Keratinocyte (primary cell): ENCODE measurements around the gene FAM120B. TPM values are rescaled to one million over a fixed set of nuclear protein-coding genes. Genes with fewer than 3 reads are reported as not detected.

Experiments used
- DNase-seq: peaks from one replicate; pipeline ENCODE4 v3.0.0-alpha.2; 2011; ENCODE audit warnings: low read depth, missing footprints, low spot score
- FAIRE-seq: peaks from 2 replicates; lab custom pipeline; 2011; peaks lifted over from hg19 to GRCh38; lab: Jason Lieb, UNC
- H2AFZ ChIP-seq: 2 replicates; pipeline ENCODE4 v1.6.0; 2012; ENCODE audit warnings: low read length, control low read depth, inconsistent platforms; ENCODE audit not compliant: control insufficient read depth
- H3K27ac ChIP-seq: 2 replicates; pipeline ENCODE4 v1.5.1; 2011; ENCODE audit warnings: low read length; ENCODE audit not compliant: control insufficient read depth, insufficient read depth
- H3K27me3 ChIP-seq: 3 replicates; pipeline ENCODE4 v1.6.0; 2011; ENCODE audit warnings: low read length; ENCODE audit not compliant: control insufficient read depth, insufficient read depth; ENCODE audit errors: extremely low read depth
- H3K36me3 ChIP-seq, 2 experiments: 2 replicates in 1 of 2; 3 replicates in 1 of 2; pipeline ENCODE4 v1.5.1; 2011; ENCODE audit warnings: low read length in 2 of 2, mild to moderate bottlenecking in 1 of 2; ENCODE audit not compliant: control insufficient read depth in 2 of 2, insufficient read depth in 2 of 2; ENCODE audit errors: extremely low read depth in 1 of 2
- H3K4me1 ChIP-seq: 3 replicates; pipeline ENCODE4 v1.5.1; 2011; ENCODE audit warnings: low read length; ENCODE audit not compliant: control insufficient read depth, insufficient read depth; ENCODE audit errors: extremely low read depth
- H3K4me2 ChIP-seq: 3 replicates; pipeline ENCODE4 v1.6.0; 2011; ENCODE audit warnings: low read depth, low read length; ENCODE audit not compliant: control insufficient read depth, insufficient read depth; ENCODE audit errors: extremely low read depth
- H3K4me3 ChIP-seq, 3 experiments: fragments of 200-600 bp in 1 of 3; sonication (generic) in 1 of 3; 2 replicates in 2 of 3; 3 replicates in 1 of 3; pipeline ENCODE4 v1.5.1; 2011 to 2016; ENCODE audit warnings: low read length in 3 of 3, mild to moderate bottlenecking in 3 of 3, control low read depth in 2 of 3, inconsistent platforms in 1 of 3, low read depth in 1 of 3, mixed read lengths in 1 of 3, mixed run types in 1 of 3, moderate library complexity in 1 of 3; ENCODE audit not compliant: control insufficient read depth in 2 of 3, insufficient read depth in 2 of 3; ENCODE audit errors: extremely low read depth in 1 of 3
- H3K79me2 ChIP-seq: 2 replicates; pipeline ENCODE4 v1.6.0; 2012; ENCODE audit warnings: low read length; ENCODE audit not compliant: control insufficient read depth, insufficient read depth
- H3K9ac ChIP-seq: 3 replicates; pipeline ENCODE4 v1.6.0; 2011; ENCODE audit warnings: low read length; ENCODE audit not compliant: control insufficient read depth, insufficient read depth; ENCODE audit errors: extremely low read depth
- H3K9me1 ChIP-seq: 3 replicates; pipeline ENCODE4 v1.6.0; 2011; ENCODE audit warnings: low read length; ENCODE audit not compliant: control insufficient read depth, insufficient read depth; ENCODE audit errors: extremely low read depth
- H3K9me3 ChIP-seq: 2 replicates; pipeline ENCODE4 v1.5.1; 2012; ENCODE audit warnings: low read depth, low read length; ENCODE audit not compliant: control insufficient read depth
- H4K20me1 ChIP-seq: 3 replicates; pipeline ENCODE4 v1.6.0; 2011; ENCODE audit warnings: low read length; ENCODE audit not compliant: control insufficient read depth, insufficient read depth; ENCODE audit errors: extremely low read depth
- EZH2 ChIP-seq: IDR thresholded peaks from one replicate; pipeline ENCODE4 v1.6.1; 2012; ENCODE audit warnings: inconsistent platforms, mild to moderate bottlenecking, low read length, moderate library complexity
- dilution Hi-C: fragments of 300-500 bp; cut with MboI; formaldehyde crosslinking; loops from one replicate; pipeline ENCODE4 v1.7.0; 2020; ENCODE audit warnings: low sequenced_read_pairs; ENCODE audit not compliant: extremely low pct_ligation_motif_present
- polyA plus RNA-seq, 5 experiments: library from polyadenylated mRNA; depleted of rRNA in 3 of 5; stranded (reverse) in 3 of 5; stranded (forward) in 1 of 5; unstranded in 1 of 5; fragments of >200 nt; gene quantifications; 1 replicate in 1 of 5; 2 replicates in 3 of 5; 3 replicates in 1 of 5; pipeline versions ENCODE4 v1.2.1 to v1.2.3, GENCODE V29; 2011 to 2012; ENCODE audit warnings: missing spikeins in 2 of 5, low read depth in 1 of 5, low replicate concordance in 1 of 5
- TF ChIP-seq, protein P1 (sequence below), 3 experiments: IDR thresholded peaks in 1 of 3; conservative IDR thresholded peaks in 1 of 3; optimal IDR thresholded peaks in 1 of 3; 2 replicates in 2 of 3; 3 replicates in 1 of 3; pipeline versions ENCODE3 to v1.5.1; 2011; ENCODE audit warnings: low read length in 3 of 3, mild to moderate bottlenecking in 3 of 3, moderate library complexity in 2 of 3, control low read depth in 1 of 3, inconsistent platforms in 1 of 3; ENCODE audit not compliant: insufficient read depth in 2 of 3; ENCODE audit errors: extremely low read depth in 1 of 3

FAM120B gene
- polyA plus RNA-seq, 1 donor (not counting 4 experiments of a cell fraction or from before 2014, with no cell fraction given), result 17.4 TPM

DNA sequence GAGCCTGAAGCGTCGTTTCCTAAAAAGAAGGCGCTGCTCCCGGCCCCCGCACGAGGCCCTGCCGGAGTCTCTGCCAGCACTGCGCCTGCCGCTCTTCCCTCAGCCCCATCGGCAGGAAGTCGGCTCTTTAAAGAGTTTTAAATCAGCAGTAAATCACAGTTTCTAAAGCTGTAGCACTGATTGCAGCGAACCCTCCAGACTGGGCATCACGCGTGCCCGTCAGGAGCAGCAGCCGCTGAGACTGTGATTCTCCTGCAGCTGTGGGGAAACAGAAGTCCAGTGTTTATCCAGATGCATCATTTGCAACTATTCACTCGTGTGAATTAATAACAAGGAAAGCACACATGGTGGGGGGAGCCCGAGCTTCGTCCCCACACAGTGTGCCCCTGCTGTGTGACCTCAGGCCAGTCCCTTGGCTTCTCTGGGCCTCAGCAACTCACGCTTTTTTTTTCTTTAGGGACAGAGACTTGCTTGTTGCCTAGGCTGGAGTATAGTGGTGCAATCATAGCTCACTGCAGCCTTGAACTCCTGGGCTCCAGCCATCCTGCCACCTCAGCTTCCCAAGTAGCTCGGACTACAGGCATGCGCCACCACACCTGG is 44.0 kb upstream of the FAM120B start:
- dilution Hi-C loops, result no loop called here
- Histone ChIP-seq H4K20me1 (no peaks in the 10 kb centered on the region), H3K27ac (no peak overlapping the region), H3K4me2 (no peak overlapping the region), H3K27me3 (no peaks in the 10 kb centered on the region), H3K79me2 (no peaks in the 10 kb centered on the region), H2AFZ (no peak overlapping the region), H3K9ac (no peak overlapping the region), H3K36me3 (no peaks in the 10 kb centered on the region), H3K4me1 (no peaks in the 10 kb centered on the region), H3K9me1 (no peaks in the 10 kb centered on the region), H3K4me3 (no peak overlapping the region), H3K9me3 (no peaks in the 10 kb centered on the region)
- DNase-seq (no peak), FAIRE-seq (no peak)
- TF ChIP-seq, protein P1, sequence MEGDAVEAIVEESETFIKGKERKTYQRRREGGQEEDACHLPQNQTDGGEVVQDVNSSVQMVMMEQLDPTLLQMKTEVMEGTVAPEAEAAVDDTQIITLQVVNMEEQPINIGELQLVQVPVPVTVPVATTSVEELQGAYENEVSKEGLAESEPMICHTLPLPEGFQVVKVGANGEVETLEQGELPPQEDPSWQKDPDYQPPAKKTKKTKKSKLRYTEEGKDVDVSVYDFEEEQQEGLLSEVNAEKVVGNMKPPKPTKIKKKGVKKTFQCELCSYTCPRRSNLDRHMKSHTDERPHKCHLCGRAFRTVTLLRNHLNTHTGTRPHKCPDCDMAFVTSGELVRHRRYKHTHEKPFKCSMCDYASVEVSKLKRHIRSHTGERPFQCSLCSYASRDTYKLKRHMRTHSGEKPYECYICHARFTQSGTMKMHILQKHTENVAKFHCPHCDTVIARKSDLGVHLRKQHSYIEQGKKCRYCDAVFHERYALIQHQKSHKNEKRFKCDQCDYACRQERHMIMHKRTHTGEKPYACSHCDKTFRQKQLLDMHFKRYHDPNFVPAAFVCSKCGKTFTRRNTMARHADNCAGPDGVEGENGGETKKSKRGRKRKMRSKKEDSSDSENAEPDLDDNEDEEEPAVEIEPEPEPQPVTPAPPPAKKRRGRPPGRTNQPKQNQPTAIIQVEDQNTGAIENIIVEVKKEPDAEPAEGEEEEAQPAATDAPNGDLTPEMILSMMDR (optimal IDR thresholded peaks at IDR 0.05 in 1 of 3, IDR thresholded peaks at IDR 0.05 in 1 of 3, conservative IDR thresholded peaks at IDR 0.05 in 1 of 3; ENCODE audit: extremely low read depth in 1 of 3, insufficient read depth in 2 of 3, low read length in 3 of 3), result no peak
- no peak for TF ChIP-seq EZH2

DNA sequence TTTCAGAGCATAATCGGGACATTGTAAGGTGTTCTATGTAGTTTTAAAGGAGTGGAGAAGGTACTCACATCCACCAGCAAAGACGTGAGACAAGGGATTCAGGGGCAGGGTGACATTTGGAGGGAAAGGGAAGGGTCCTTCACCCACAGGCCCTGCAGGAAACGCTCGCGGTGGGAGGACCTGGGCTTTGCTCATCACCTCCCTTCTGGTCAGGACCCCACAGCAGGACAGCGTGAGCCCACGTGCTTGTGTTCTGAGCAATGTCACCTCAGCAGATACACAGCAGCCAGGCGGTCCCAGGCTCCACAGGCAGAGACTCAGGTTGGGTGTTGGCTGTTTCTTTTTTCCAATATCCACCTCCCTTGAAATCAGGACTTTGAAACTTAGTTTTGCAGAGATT is 43.1 kb upstream of the FAM120B start:
- no peak for DNase-seq
- Histone ChIP-seq H3K27ac (no peak overlapping the region), H4K20me1 (no peaks in the 10 kb centered on the region), H3K4me1 (no peaks in the 10 kb centered on the region), H3K27me3 (no peaks in the 10 kb centered on the region), H3K36me3 (no peaks in the 10 kb centered on the region), H3K4me2 (no peak overlapping the region), H2AFZ (no peak overlapping the region), H3K79me2 (no peaks in the 10 kb centered on the region), H3K9ac (no peak overlapping the region), H3K9me3 (no peaks in the 10 kb centered on the region), H3K9me1 (no peaks in the 10 kb centered on the region), H3K4me3 (no peak overlapping the region)
- TF ChIP-seq, protein P1 (optimal IDR thresholded peaks at IDR 0.05 in 1 of 3, IDR thresholded peaks at IDR 0.05 in 1 of 3, conservative IDR thresholded peaks at IDR 0.05 in 1 of 3; ENCODE audit: extremely low read depth in 1 of 3, insufficient read depth in 2 of 3, low read length in 3 of 3), result no peak
- no peak for TF ChIP-seq EZH2
- dilution Hi-C loops, result no loop called here
- FAIRE-seq, result no peak
